BLaER1 (cell line): ENCODE measurements around the gene GDPGP1.
"Not testable (repeated sequence)": the region's sequence is repeated elsewhere in the genome, so short reads cannot be mapped to it uniquely, and the experiment has no call there.

Source experiments
- H3K27ac ChIP-seq: shearing (Covaris generic); formaldehyde crosslinking; 2 replicates; pipeline ENCODE4 v1.8.1; 2022
- H3K27me3 ChIP-seq: shearing (Covaris generic); formaldehyde crosslinking; 2 replicates; pipeline ENCODE4 v1.8.1; 2022
- H3K36me3 ChIP-seq: shearing (Covaris generic); formaldehyde crosslinking; 2 replicates; pipeline ENCODE4 v1.8.1; 2022
- H3K4me1 ChIP-seq: shearing (Covaris generic); formaldehyde crosslinking; 2 replicates; pipeline ENCODE4 v1.8.1; 2022
- H3K4me2 ChIP-seq: shearing (Covaris generic); formaldehyde crosslinking; 2 replicates; pipeline ENCODE4 v1.8.1; 2022
- H3K4me3 ChIP-seq: shearing (Covaris generic); formaldehyde crosslinking; 2 replicates; pipeline ENCODE4 v1.8.1; 2022
- H3K9ac ChIP-seq: shearing (Covaris generic); formaldehyde crosslinking; 2 replicates; pipeline ENCODE4 v1.8.1; 2022
- H3K9me3 ChIP-seq: shearing (Covaris generic); formaldehyde crosslinking; 2 replicates; pipeline ENCODE4 v1.8.1; 2022
- H4K20me1 ChIP-seq: shearing (Covaris generic); formaldehyde crosslinking; 2 replicates; pipeline ENCODE4 v1.8.1; 2022
- Cebpa-rat ChIP-seq: shearing (Covaris generic); IDR thresholded peaks from 2 replicates; pipeline ENCODE4 v1.8.1; 2022

The GDPGP1 gene

GRCh38 chr15:90259524-90259923 is 25.5 kb downstream of the GDPGP1 start:
- no peak overlapping the region for H3K27ac ChIP-seq
- H3K4me2 ChIP-seq = no peak overlapping the region
- H4K20me1 ChIP-seq = no peaks in the 10 kb centered on the region
- TF ChIP-seq Cebpa-rat = no peak
- H3K9ac ChIP-seq = no peak overlapping the region
- no peaks in the 10 kb centered on the region for H3K9me3 ChIP-seq
- no peaks in the 10 kb centered on the region for H3K27me3 ChIP-seq
- H3K36me3 ChIP-seq = no peaks in the 10 kb centered on the region
- no peak overlapping the region for H3K4me3 ChIP-seq
- H3K4me1 ChIP-seq = peaks cover 47% of the 10 kb centered on the region

- H3K9ac ChIP-seq, H3K36me3 ChIP-seq, H3K9me3 ChIP-seq, H3K27me3 ChIP-seq, H3K27ac ChIP-seq, H4K20me1 ChIP-seq, H3K4me3 ChIP-seq: not testable (repeated sequence)
- H3K4me2 ChIP-seq = peak overlapping the region; percentile 56
- peaks cover 46% of the 10 kb centered on the region for H3K4me1 ChIP-seq
These were observed 26.7 kb downstream of the GDPGP1 start for GRCh38 chr15:90260731-90261130.

GRCh38 chr15:90261811-90262210 is 27.8 kb downstream of the GDPGP1 start:
- no peaks in the 10 kb centered on the region for H3K9me3 ChIP-seq
- H3K9ac ChIP-seq = no peak overlapping the region
- H3K4me1 ChIP-seq = peaks cover 50% of the 10 kb centered on the region
- no peak for TF ChIP-seq Cebpa-rat
- H4K20me1 ChIP-seq = peaks cover 4% of the 10 kb centered on the region
- no peaks in the 10 kb centered on the region for H3K27me3 ChIP-seq
- no peak overlapping the region for H3K27ac ChIP-seq
- H3K36me3 ChIP-seq = no peaks in the 10 kb centered on the region
- no peak overlapping the region for H3K4me3 ChIP-seq
- peak overlapping the region; percentile 56; the same call in 1 of the 2 replicates for H3K4me2 ChIP-seq

- Histone ChIP-seq H3K9me3 (no peaks in the 10 kb centered on the region), H3K36me3 (no peaks in the 10 kb centered on the region), H3K27me3 (no peaks in the 10 kb centered on the region), H3K4me1 (peaks cover 56% of the 10 kb centered on the region), H4K20me1 (peaks cover 10% of the 10 kb centered on the region), H3K27ac (no peak overlapping the region), H3K9ac (no peak overlapping the region), H3K4me3 (no peak overlapping the region), H3K4me2 (no peak overlapping the region)
- no peak for TF ChIP-seq Cebpa-rat
These were observed 28.4 kb downstream of the GDPGP1 start for GRCh38 chr15:90262426-90262825.

GRCh38 chr15:90264671-90265070 is 30.7 kb downstream of the GDPGP1 start:
- no peaks in the 10 kb centered on the region for H3K9me3 ChIP-seq
- H3K27me3 ChIP-seq = no peaks in the 10 kb centered on the region
- H3K9ac ChIP-seq = peak overlapping the region; percentile 86
- peak overlapping the region; percentile 93 for H3K27ac ChIP-seq
- H4K20me1 ChIP-seq = peaks cover 32% of the 10 kb centered on the region
- TF ChIP-seq Cebpa-rat = no peak
- H3K4me2 ChIP-seq = peak overlapping the region; percentile 96
- peak overlapping the region; percentile 77 for H3K4me3 ChIP-seq
- H3K36me3 ChIP-seq = peaks cover 9% of the 10 kb centered on the region
- H3K4me1 ChIP-seq = peaks cover 78% of the 10 kb centered on the region

GRCh38 chr15:90265271-90266060 is 31.5 kb downstream of the GDPGP1 start, which contains the start of gene NGRN:
NGRN (plus strand) TSS chr15:90265672; CDS start chr15:90265713, 41 bp downstream.
- peaks cover 17% of the 10 kb centered on the region for H3K36me3 ChIP-seq
- H3K4me3 ChIP-seq = peak within 1 kb of the TSS; percentile 77
- no peaks in the 10 kb centered on the region for H3K27me3 ChIP-seq
- peak within 1 kb of the TSS; percentile 86 for H3K9ac ChIP-seq
- H3K27ac ChIP-seq = peak within 1 kb of the TSS; percentile 93
- no peaks in the 10 kb centered on the region for H3K9me3 ChIP-seq
- H3K4me2 ChIP-seq = peak within 1 kb of the TSS; percentile 96
- peaks cover 76% of the 10 kb centered on the region for H3K4me1 ChIP-seq
- peaks cover 40% of the 10 kb centered on the region for H4K20me1 ChIP-seq
- no peak for TF ChIP-seq Cebpa-rat

- H3K9me3 ChIP-seq = no peaks in the 10 kb centered on the region
- H4K20me1 ChIP-seq = peaks cover 46% of the 10 kb centered on the region
- no peaks in the 10 kb centered on the region for H3K27me3 ChIP-seq
- no peak for TF ChIP-seq Cebpa-rat
- H3K4me2 ChIP-seq = peak overlapping the region; percentile 96
- peak overlapping the region; percentile 93 for H3K27ac ChIP-seq
- peak overlapping the region; percentile 86 for H3K9ac ChIP-seq
- peaks cover 23% of the 10 kb centered on the region for H3K36me3 ChIP-seq
- H3K4me1 ChIP-seq = peaks cover 70% of the 10 kb centered on the region
- peak overlapping the region; percentile 77 for H3K4me3 ChIP-seq
These were observed 32.0 kb downstream of the GDPGP1 start for GRCh38 chr15:90266061-90266431.

- no peaks in the 10 kb centered on the region for H3K27me3 ChIP-seq
- peak overlapping the region; percentile 93 for H3K27ac ChIP-seq
- no peak for TF ChIP-seq Cebpa-rat
- peaks cover 28% of the 10 kb centered on the region for H3K36me3 ChIP-seq
- peak overlapping the region; percentile 96 for H3K4me2 ChIP-seq
- peaks cover 50% of the 10 kb centered on the region for H4K20me1 ChIP-seq
- H3K9me3 ChIP-seq = no peaks in the 10 kb centered on the region
- H3K4me1 ChIP-seq = peaks cover 66% of the 10 kb centered on the region
- H3K4me3 ChIP-seq = peak overlapping the region; percentile 77
- peak overlapping the region; percentile 86 for H3K9ac ChIP-seq
These were observed 32.5 kb downstream of the GDPGP1 start for GRCh38 chr15:90266485-90266884.

GRCh38 chr15:90268415-90268814 is 34.4 kb downstream of the GDPGP1 start:
- H3K4me1 ChIP-seq = peaks cover 54% of the 10 kb centered on the region
- H3K27me3 ChIP-seq = no peaks in the 10 kb centered on the region
- TF ChIP-seq Cebpa-rat = no peak
- peaks cover 70% of the 10 kb centered on the region for H4K20me1 ChIP-seq
- no peak overlapping the region for H3K27ac ChIP-seq
- peak overlapping the region; percentile 96 for H3K4me2 ChIP-seq
- H3K36me3 ChIP-seq = peaks cover 47% of the 10 kb centered on the region
- no peaks in the 10 kb centered on the region for H3K9me3 ChIP-seq
- no peak overlapping the region for H3K9ac ChIP-seq
- peak overlapping the region; percentile 77; the same call in 1 of the 2 replicates for H3K4me3 ChIP-seq

GRCh38 chr15:90270502-90271150 is 36.6 kb downstream of the GDPGP1 start:
- 0 out of 2 replicates have a peak overlapping the region, but pooled peaks have one; percentile 30 for H3K9ac ChIP-seq
- H4K20me1 ChIP-seq = peaks cover 85% of the 10 kb centered on the region
- H3K4me1 ChIP-seq = peaks cover 38% of the 10 kb centered on the region

More at GRCh38 chr15:90270502-90271150, 36.6 kb downstream of the GDPGP1 start:
- H3K4me3 ChIP-seq = no peak overlapping the region
- H3K36me3 ChIP-seq = peaks cover 69% of the 10 kb centered on the region
- H3K4me2 ChIP-seq = no peak overlapping the region
- no peaks in the 10 kb centered on the region for H3K9me3 ChIP-seq
- no peak overlapping the region for H3K27ac ChIP-seq
- H3K27me3 ChIP-seq = no peaks in the 10 kb centered on the region
- no peak for TF ChIP-seq Cebpa-rat
